H1 (cell line): ENCODE results near the gene SPATA32. TPM values are rescaled to one million over a fixed set of nuclear protein-coding genes. Genes with fewer than 3 reads are reported as not detected.

Experiments used
- CTCF ChIA-PET: fragments of 300-600 bp; sonication (Branson Sonifier 250); formaldehyde crosslinking; loops from one replicate; lab custom pipeline; 2021; ENCODE audit not compliant: partially characterized antibody; lab: Charles Lee
- POLR2A ChIA-PET: fragments of 300-600 bp; sonication (Branson Sonifier 250); formaldehyde crosslinking; loops from one replicate; lab custom pipeline; 2021; ENCODE audit warnings: inconsistent platforms; ENCODE audit not compliant: partially characterized antibody; lab: Charles Lee
- DNase-seq, 2 experiments: peaks; one replicate each; pipeline versions ENCODE4 v3.0.0 to v3.0.0-alpha.2; 2010 to 2022; ENCODE audit warnings: low spot score in 2 of 2, low read depth in 1 of 2, mixed read lengths in 1 of 2
- FAIRE-seq: peaks from 2 replicates; lab custom pipeline; 2011; peaks lifted over from hg19 to GRCh38; lab: Jason Lieb, UNC
- H2AFZ ChIP-seq: 2 replicates; pipeline ENCODE4 v1.8.1; 2012; ENCODE audit warnings: low read length, inconsistent platforms
- H2AK5ac ChIP-seq: 2 replicates; pipeline ENCODE4 v1.6.1; 2013; ENCODE audit warnings: low read depth, low read length
- H2BK120ac ChIP-seq: replicated peaks from 2 replicates; pipeline ENCODE3; 2013; ENCODE audit warnings: low read depth, low read length, inconsistent platforms
- H2BK12ac ChIP-seq: 2 replicates; pipeline ENCODE4 v1.6.1; 2013; ENCODE audit warnings: low read depth, low read length
- H2BK15ac ChIP-seq: 2 replicates; pipeline ENCODE4 v1.6.1; 2013; ENCODE audit warnings: low read length
- H2BK20ac ChIP-seq: 2 replicates; pipeline ENCODE4 v1.6.1; 2013; ENCODE audit warnings: low read length
- H2BK5ac ChIP-seq: 2 replicates; pipeline ENCODE4 v1.6.1; 2013; ENCODE audit warnings: low read depth, low read length
- H3K14ac ChIP-seq: 2 replicates; pipeline ENCODE4 v1.6.1; 2013; ENCODE audit warnings: inconsistent platforms; ENCODE audit not compliant: insufficient read length
- H3K18ac ChIP-seq: 2 replicates; pipeline ENCODE4 v1.6.1; 2013; ENCODE audit warnings: low read length; ENCODE audit errors: extremely low read depth
- H3K23ac ChIP-seq: 2 replicates; pipeline ENCODE4 v1.6.1; 2013; ENCODE audit warnings: inconsistent platforms; ENCODE audit not compliant: insufficient read length
- H3K23me2 ChIP-seq: 2 replicates; pipeline ENCODE4 v1.6.1; 2013; ENCODE audit warnings: low read depth, low read length
- H3K27ac ChIP-seq: 2 replicates; pipeline ENCODE4 v1.6.1; 2011; ENCODE audit warnings: low read depth, low read length, inconsistent platforms
- H3K27me3 ChIP-seq, 4 experiments: replicated peaks in 1 of 4; 1 replicate in 1 of 4; 2 replicates in 3 of 4; pipeline versions ENCODE4 v1.6.1 to v1.8.1; 2011 to 2013; ENCODE audit warnings: low read length in 3 of 4, mild to moderate bottlenecking in 3 of 4, inconsistent platforms in 2 of 4, mixed read lengths in 2 of 4, moderate library complexity in 1 of 4; ENCODE audit not compliant: control insufficient read depth in 3 of 4, insufficient read depth in 3 of 4; ENCODE audit errors: extremely low read depth in 1 of 4
- H3K36me3 ChIP-seq, 4 experiments: 2 replicates each; pipeline versions ENCODE4 v1.6.1 to v1.8.1; 2011 to 2013; ENCODE audit warnings: mild to moderate bottlenecking in 4 of 4, low read length in 3 of 4, moderate library complexity in 2 of 4, control low read depth in 1 of 4, inconsistent platforms in 1 of 4; ENCODE audit not compliant: insufficient read depth in 4 of 4, control insufficient read depth in 2 of 4
- H3K4ac ChIP-seq: replicated peaks from 2 replicates; pipeline ENCODE3; 2013; ENCODE audit warnings: low read length, low read depth, mixed read lengths, inconsistent platforms; ENCODE audit not compliant: insufficient read length
- H3K4me1 ChIP-seq, 4 experiments: replicated peaks in 1 of 4; 1 replicate in 1 of 4; 2 replicates in 3 of 4; pipeline versions ENCODE4 v1.6.1 to v1.8.1; 2011 to 2013; ENCODE audit warnings: low read length in 3 of 4, inconsistent platforms in 2 of 4, mixed read lengths in 1 of 4; ENCODE audit not compliant: insufficient read depth in 4 of 4, control insufficient read depth in 3 of 4
- H3K4me2 ChIP-seq, 2 experiments: 2 replicates each; pipeline versions ENCODE4 v1.6.1 to v1.8.1; 2011 to 2013; ENCODE audit warnings: low read depth in 2 of 2, low read length in 2 of 2, control low read depth in 1 of 2, inconsistent platforms in 1 of 2, mild to moderate bottlenecking in 1 of 2; ENCODE audit not compliant: insufficient read depth in 1 of 2
- H3K4me3 ChIP-seq, 4 experiments: fragments of 200-600, 300-600 bp in 1 of 4; sonication (generic), shearing (Covaris generic), sonication (Bioruptor Twin) in 1 of 4; 2 replicates each; pipeline versions ENCODE4 v1.5.1 to v1.8.1; 2011 to 2016; ENCODE audit warnings: low read length in 4 of 4, low read depth in 3 of 4, control low read depth in 2 of 4, inconsistent platforms in 2 of 4, mild to moderate bottlenecking in 2 of 4, mixed read lengths in 1 of 4, moderate library complexity in 1 of 4; ENCODE audit not compliant: insufficient read depth in 2 of 4; ENCODE audit errors: extremely low read depth in 1 of 4
- H3K56ac ChIP-seq: replicated peaks from 2 replicates; pipeline ENCODE3; 2013; ENCODE audit warnings: low read depth, mild to moderate bottlenecking, mixed read lengths, low read length, inconsistent platforms; ENCODE audit not compliant: insufficient read length
- H3K79me1 ChIP-seq: 2 replicates; pipeline ENCODE4 v1.6.1; 2013; ENCODE audit warnings: low read depth, low read length, control low read depth
- H3K79me2 ChIP-seq, 2 experiments: 2 replicates each; pipeline versions ENCODE4 v1.6.1 to v1.8.1; 2012 to 2013; ENCODE audit warnings: low read length in 2 of 2, mild to moderate bottlenecking in 2 of 2, inconsistent platforms in 1 of 2; ENCODE audit not compliant: insufficient read depth in 2 of 2, control insufficient read depth in 1 of 2
- H3K9ac ChIP-seq, 4 experiments: replicated peaks in 1 of 4; 1 replicate in 1 of 4; 2 replicates in 3 of 4; pipeline versions ENCODE4 v1.6.1 to v1.8.1; 2011 to 2013; ENCODE audit warnings: low read depth in 3 of 4, low read length in 3 of 4, control low read depth in 2 of 4, mild to moderate bottlenecking in 2 of 4, moderate library complexity in 2 of 4, inconsistent platforms in 1 of 4; ENCODE audit errors: extremely low read depth in 1 of 4
- H3K9me3 ChIP-seq, 2 experiments: 2 replicates each; pipeline versions ENCODE4 v1.6.1 to v1.8.1; 2012 to 2013; ENCODE audit warnings: mild to moderate bottlenecking in 2 of 2, moderate library complexity in 2 of 2, control low read depth in 1 of 2, inconsistent platforms in 1 of 2, low read depth in 1 of 2, low read length in 1 of 2, mixed read lengths in 1 of 2; ENCODE audit not compliant: insufficient read depth in 2 of 2
- H4K20me1 ChIP-seq, 2 experiments: replicated peaks in 1 of 2; 2 replicates each; pipeline versions ENCODE3 to v1.8.1; 2011 to 2013; ENCODE audit warnings: inconsistent platforms in 2 of 2, low read length in 2 of 2, mild to moderate bottlenecking in 1 of 2; ENCODE audit not compliant: insufficient read depth in 2 of 2, control insufficient read depth in 1 of 2
- H4K5ac ChIP-seq: 2 replicates; pipeline ENCODE4 v1.6.1; 2013; ENCODE audit warnings: low read length, low read depth, mixed read lengths, inconsistent platforms; ENCODE audit not compliant: insufficient read length
- H4K8ac ChIP-seq: 2 replicates; pipeline ENCODE4 v1.8.0; 2013; ENCODE audit warnings: mild to moderate bottlenecking, moderate library complexity, low read length, inconsistent platforms; ENCODE audit not compliant: insufficient read depth; ENCODE audit errors: extremely low read depth
- H4K91ac ChIP-seq: replicated peaks from 2 replicates; pipeline ENCODE3; 2013; ENCODE audit warnings: low read length, mixed read lengths, inconsistent platforms; ENCODE audit not compliant: insufficient read length
- BACH1 ChIP-seq: IDR thresholded peaks from 2 replicates; pipeline ENCODE4 v1.6.1; 2012; ENCODE audit warnings: low read length, improper control_type of control experiment
- BCL11A ChIP-seq, 2 experiments: IDR thresholded peaks; one replicate each; pipeline ENCODE4 v1.6.1; 2011; ENCODE audit warnings: low read depth in 2 of 2, low read length in 2 of 2, mild to moderate bottlenecking in 2 of 2
- HDAC2 ChIP-seq, 2 experiments: fragments of 300-600 bp in 1 of 2; sonication (generic) in 1 of 2; IDR thresholded peaks; 2 replicates each; pipeline ENCODE4 v1.6.1; 2011 to 2012; ENCODE audit warnings: low read depth in 2 of 2, low read length in 2 of 2, mild to moderate bottlenecking in 2 of 2, moderate library complexity in 2 of 2, borderline replicate concordance in 1 of 2, inconsistent platforms in 1 of 2
- KDM1A ChIP-seq: fragments of 200-600, 300-600 bp; sonication (generic); IDR thresholded peaks from 2 replicates; pipeline ENCODE4 v1.7.1; 2016; ENCODE audit warnings: mild to moderate bottlenecking, low read length, borderline replicate concordance
- SUZ12 ChIP-seq: fragments of 200-600 bp; sonication (generic); IDR thresholded peaks from 2 replicates; pipeline ENCODE4 v1.6.1; 2012; ENCODE audit warnings: mild to moderate bottlenecking, inconsistent platforms, low read length, moderate library complexity, mixed read lengths
- TAF1 ChIP-seq: IDR thresholded peaks from 2 replicates; pipeline ENCODE4 v1.6.1; 2011; ENCODE audit warnings: mild to moderate bottlenecking, low read depth, low read length
- WGBS, 2 experiments: shearing (Covaris generic) in 1 of 2; methylation state at CpG; one replicate each; pipeline versions ENCODE4 v1.1.6 to v1.1.7; 2013 to 2015; ENCODE audit warnings: low lambda C conversion rate in 2 of 2, mixed read lengths in 2 of 2, inconsistent platforms in 1 of 2, low coverage in 1 of 2, missing lambda C conversion rate in 1 of 2; ENCODE audit not compliant: insufficient replicate concordance in 2 of 2, insufficient coverage in 1 of 2, insufficient read length in 1 of 2; ENCODE audit errors: extremely low coverage in 1 of 2, missing lambda C conversion rate in 1 of 2; 5-methylcytosine and 5-hydroxymethylcytosine counted together
- polyA plus RNA-seq, 7 experiments: library from polyadenylated mRNA; depleted of rRNA in 3 of 7; stranded (reverse) in 5 of 7; unstranded in 2 of 7; fragments of >200 nt in 5 of 7; fragments of 200-250 nt in 2 of 7; gene quantifications; 1 replicate in 5 of 7; 2 replicates in 1 of 7; 4 replicates in 1 of 7; pipeline versions ENCODE4 v1.2.1 to v1.2.3, GENCODE V29; 2011 to 2013; ENCODE audit warnings: missing spikeins in 2 of 7, mixed read lengths in 2 of 7
- total RNA-seq: library from RNA; stranded (reverse); fragmentation: NEBNext Ultra II Directional; extraction: Animal tissue kit (Norgen Biotek cat#: 25700); gene quantifications from 2 replicates; pipeline ENCODE4 v1.2.1, GENCODE V29; 2021

Gene SPATA32
- total and polyA plus RNA-seq, 2 of the 8 experiments (the other 6 are each of a cell fraction or from before 2014, with no cell fraction given) = 0.24 TPM; not detected in 1

DNA sequence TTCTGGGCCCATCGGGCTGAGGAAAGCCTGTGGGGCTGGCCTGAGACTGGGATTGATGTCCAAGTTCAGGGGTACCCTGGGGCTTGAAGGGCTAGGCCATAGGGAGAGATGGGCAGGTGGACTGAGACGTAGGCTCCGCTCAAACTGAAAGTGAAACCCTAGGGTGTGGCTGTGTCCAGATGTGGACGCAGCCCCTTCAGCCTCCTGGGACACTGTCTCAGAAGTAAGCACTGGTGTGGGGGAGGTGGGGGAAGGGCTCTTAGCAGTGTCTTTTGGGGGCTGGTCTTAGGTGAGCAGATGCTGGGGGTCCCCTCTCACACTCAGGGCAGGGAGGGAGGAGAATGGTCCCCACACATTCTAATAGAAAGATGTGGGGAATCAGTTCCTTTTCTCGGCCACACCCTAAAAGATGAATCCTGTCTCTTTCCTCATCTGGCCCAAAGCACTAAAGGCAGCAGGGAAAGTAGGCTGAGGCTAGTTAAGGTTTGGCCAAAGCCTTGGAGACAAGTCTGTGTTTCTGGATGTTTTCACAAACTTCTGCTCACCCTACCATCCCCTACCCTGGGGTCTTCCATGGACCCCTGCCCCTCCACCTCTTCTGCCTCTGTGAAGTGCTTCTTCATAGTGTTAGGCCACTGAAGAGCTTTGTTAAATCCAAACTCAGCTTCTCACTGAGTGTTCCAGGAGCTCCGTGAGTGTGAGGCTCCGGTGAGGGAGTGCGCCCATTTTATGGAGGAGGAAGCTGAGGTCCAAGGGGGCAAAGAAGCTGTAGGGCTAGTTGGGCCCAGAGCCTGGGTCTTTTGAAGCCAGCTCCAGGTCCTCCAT lies 34.6 kb downstream of the SPATA32 start:
- 80% methylated on average over 7 of the region's 8 CpGs; no CpG with 5 or more reads in 1 of the 2 experiments for WGBS, 2 experiments
- Histone ChIP-seq H2BK20ac (no peak overlapping the region), H2BK15ac (no peak overlapping the region), H3K18ac (no peak overlapping the region), H3K4me2 (no peak overlapping the region), H3K56ac (no peak overlapping the region), H3K27ac (no peak overlapping the region), H3K9ac (no peak overlapping the region), H2BK120ac (no peak overlapping the region), H3K23ac (no peak overlapping the region)
- TF ChIP-seq BCL11A (IDR thresholded peaks at IDR 0.05; ENCODE audit: low read depth in 2 of 2, low read length in 2 of 2) (no peak), TAF1 (no peak), SUZ12 (no peak), HDAC2 (IDR thresholded peaks at IDR 0.05; ENCODE audit: borderline replicate concordance in 1 of 2, low read depth in 2 of 2, low read length in 2 of 2) (0 out of 4 replicates have a peak, but pooled peaks of 1 of the 2 experiments have one; percentile 31), KDM1A (peak; percentile 88; the same call in 1 of the 2 replicates), BACH1 (no peak)
- TF ChIP-seq, all 59 proteins: peak for 2
- Histone ChIP-seq H3K9me3 (no peaks in the 10 kb centered on the region), H3K79me2 (no peaks in the 10 kb centered on the region), H4K8ac (no peak overlapping the region), H2BK12ac (0 out of 2 replicates have a peak overlapping the region, but pooled peaks have one; percentile 50), H3K23me2 (peaks cover 2% of the 10 kb centered on the region; the same call in 1 of the 2 replicates), H3K36me3 (no peaks in the 10 kb centered on the region), H4K5ac (no peak overlapping the region), H3K4ac (peak overlapping the region; percentile 58), H3K79me1 (no peaks in the 10 kb centered on the region), H2AK5ac (peak overlapping the region; percentile 89; the same call in 1 of the 2 replicates), H3K14ac (no peak overlapping the region), H3K4me1 (peaks cover 5 to 38% (median 22%) of the 10 kb centered on the region in 4 experiments), H4K91ac (no peak overlapping the region), H3K4me3 (no peak overlapping the region), H2AFZ (no peak overlapping the region), H3K27me3 (peaks cover 1 to 18% (median 14%) of the 10 kb centered on the region in 4 experiments; a peak in 6 of 7 replicates), H2BK5ac (no peak overlapping the region), H4K20me1 (no peaks in the 10 kb centered on the region)
- no peak for FAIRE-seq
- POLR2A ChIA-PET = interaction anchor here (0.9 to 2.2 kb wide), 4 partner anchors 8 to 79 kb away, joined by 3 to 17 read pairs (median 9); partner anchors contain the start of gene HEXIM1
- CTCF ChIA-PET = interaction anchor here (1.1 to 22.1 kb wide), 7 partner anchors 5 to 159 kb away, joined by 3 to 362 read pairs (median 216); partner anchors contain the start of gene FMNL1
- DNase-seq = no peak
